Large intestine (tissue), 12 donors: ENCODE data around the gene DVL3. TPM values are rescaled to one million over a fixed set of nuclear protein-coding genes. Genes with fewer than 3 reads are reported as not detected.
"Not testable (repeated sequence)": the region's sequence is repeated elsewhere in the genome, so short reads cannot be mapped to it uniquely, and the experiment has no call there.

Experiments
- DNase-seq, 2 donors: peaks; one replicate each; pipeline versions ENCODE4 v3.0.0 to v3.0.0-alpha.2; 2013
- H3K27ac ChIP-seq: one replicate; pipeline ENCODE4 v1.5.1; 2013; ENCODE audit warnings: low read length
- H3K27me3 ChIP-seq: 2 replicates; pipeline ENCODE4 v1.6.1; 2013; ENCODE audit warnings: low read length; ENCODE audit not compliant: control insufficient read depth, insufficient read depth
- H3K36me3 ChIP-seq: 2 replicates; pipeline ENCODE4 v1.6.1; 2013; ENCODE audit warnings: low read length; ENCODE audit not compliant: control insufficient read depth, insufficient read depth
- H3K4me1 ChIP-seq: one replicate; pipeline ENCODE4 v1.6.1; 2013; ENCODE audit warnings: low read length; ENCODE audit not compliant: control insufficient read depth, insufficient read depth
- H3K4me3 ChIP-seq: one replicate; pipeline ENCODE4 v1.5.1; 2013; ENCODE audit warnings: low read length
- H3K9me3 ChIP-seq: one replicate; pipeline ENCODE4 v1.6.1; 2013; ENCODE audit warnings: mild to moderate bottlenecking, low read depth, low read length, moderate library complexity; ENCODE audit not compliant: control insufficient read depth
- WGBS: methylation state at CpG from one replicate; pipeline ENCODE4 v1.1.5; 2013; ENCODE audit warnings: low lambda C conversion rate; ENCODE audit not compliant: insufficient coverage; 5-methylcytosine and 5-hydroxymethylcytosine counted together
- long read RNA-seq, 11 donors: transcript quantifications; one replicate each; lab custom pipeline, GENCODE V29; 2026
- polyA plus RNA-seq: library from polyadenylated mRNA; unstranded; fragments of 120-200 nt; gene quantifications from one replicate; pipeline ENCODE4 v1.2.1, GENCODE V29; 2013

Gene DVL3
- 81.0 TPM for polyA plus RNA-seq
- long read RNA-seq, donor 1, full-length matches to known transcripts = 10 of 20 reads
- long read RNA-seq, donor 1, partial matches to known transcripts = 10 of 20 reads
- long read RNA-seq, donor 1, other reads (novel, unspliced or antisense) = 0 of 20 reads
- long read RNA-seq, donor 2, full-length matches to known transcripts = 12 of 24 reads
- long read RNA-seq, donor 2, partial matches to known transcripts = 12 of 24 reads
- long read RNA-seq, donor 2, other reads (novel, unspliced or antisense) = 0 of 24 reads
- long read RNA-seq, donor 3 = 0 reads
- long read RNA-seq, donor 4 = 0 reads
- long read RNA-seq, donor 5, full-length matches to known transcripts = 5 of 5 reads
- long read RNA-seq, donor 5, partial matches to known transcripts = 0 of 5 reads
- long read RNA-seq, donor 5, other reads (novel, unspliced or antisense) = 0 of 5 reads
- long read RNA-seq, donor 6, full-length matches to known transcripts = 9 of 21 reads
- long read RNA-seq, donor 6, partial matches to known transcripts = 12 of 21 reads
- long read RNA-seq, donor 6, other reads (novel, unspliced or antisense) = 0 of 21 reads
- long read RNA-seq, donor 7, full-length matches to known transcripts = 4 of 31 reads
- long read RNA-seq, donor 7, partial matches to known transcripts = 27 of 31 reads
- long read RNA-seq, donor 7, other reads (novel, unspliced or antisense) = 0 of 31 reads
- long read RNA-seq, donor 8, full-length matches to known transcripts = 11 of 70 reads
- long read RNA-seq, donor 8, partial matches to known transcripts = 59 of 70 reads
- long read RNA-seq, donor 8, other reads (novel, unspliced or antisense) = 0 of 70 reads
- long read RNA-seq, donor 9, full-length matches to known transcripts = 9 of 9 reads
- long read RNA-seq, donor 9, partial matches to known transcripts = 0 of 9 reads
- long read RNA-seq, donor 9, other reads (novel, unspliced or antisense) = 0 of 9 reads
- long read RNA-seq, donor 10, full-length matches to known transcripts = 16 of 25 reads
- long read RNA-seq, donor 10, partial matches to known transcripts = 9 of 25 reads
- long read RNA-seq, donor 10, other reads (novel, unspliced or antisense) = 0 of 25 reads
- long read RNA-seq, donor 11, full-length matches to known transcripts = 11 of 23 reads
- long read RNA-seq, donor 11, partial matches to known transcripts = 12 of 23 reads
- long read RNA-seq, donor 11, other reads (novel, unspliced or antisense) = 0 of 23 reads

DNA sequence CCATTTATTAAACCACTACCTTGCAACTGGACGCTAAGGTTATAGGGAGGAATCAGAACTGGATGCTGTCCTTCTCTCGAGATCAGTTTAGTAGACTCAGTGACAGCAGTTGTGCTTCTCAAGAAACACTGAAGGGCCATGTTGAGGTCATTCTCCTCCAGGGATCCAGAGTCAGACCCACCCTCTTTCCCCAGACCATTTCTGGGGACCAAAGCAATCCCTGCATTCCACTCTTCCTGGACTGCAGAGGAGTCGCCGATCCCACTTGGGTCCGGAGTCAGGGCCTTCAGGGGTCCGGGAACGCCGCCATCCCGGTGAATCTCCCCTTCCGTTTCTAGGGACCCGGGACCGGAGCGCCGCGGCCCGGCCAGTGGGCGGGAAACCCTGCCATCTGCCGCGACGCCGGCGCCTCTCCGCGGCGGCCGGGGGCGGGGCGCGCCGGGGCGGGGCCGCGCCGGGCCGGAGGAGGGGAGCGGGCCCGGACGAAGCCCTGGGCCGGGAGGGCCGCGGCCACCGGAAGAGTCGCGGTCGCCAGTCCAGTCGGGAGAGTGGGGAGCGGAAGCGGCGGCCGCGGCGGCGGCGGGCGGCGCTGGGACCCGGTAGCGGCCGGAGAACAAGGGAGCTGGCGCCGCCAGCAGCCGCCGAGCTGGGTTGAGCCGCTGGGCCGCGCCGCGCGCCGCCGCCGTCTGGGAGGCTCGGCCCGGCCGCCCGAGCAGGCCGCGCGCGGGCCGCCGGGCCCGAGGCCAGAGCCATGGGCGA is at the start of gene DVL3:
TSS of gene DVL3 (plus strand) at position 493 of the 759 bp plus-strand sequence. CDS start at position 752, 259 bp downstream.
- H3K36me3 ChIP-seq = peaks cover 2% of the 10 kb centered on the region
- DNase-seq = peak in 1 of 2 donors; percentile 83
- peak within 1 kb of the TSS; percentile 94 for H3K27ac ChIP-seq
- H3K4me3 ChIP-seq = peak within 1 kb of the TSS; percentile 99
- no CpG with 5 or more reads among the region's 84 CpGs for WGBS
- H3K4me1 ChIP-seq = peaks cover 18% of the 10 kb centered on the region
- H3K9me3 ChIP-seq = no peaks in the 10 kb centered on the region
- no peaks in the 10 kb centered on the region for H3K27me3 ChIP-seq

DNA sequence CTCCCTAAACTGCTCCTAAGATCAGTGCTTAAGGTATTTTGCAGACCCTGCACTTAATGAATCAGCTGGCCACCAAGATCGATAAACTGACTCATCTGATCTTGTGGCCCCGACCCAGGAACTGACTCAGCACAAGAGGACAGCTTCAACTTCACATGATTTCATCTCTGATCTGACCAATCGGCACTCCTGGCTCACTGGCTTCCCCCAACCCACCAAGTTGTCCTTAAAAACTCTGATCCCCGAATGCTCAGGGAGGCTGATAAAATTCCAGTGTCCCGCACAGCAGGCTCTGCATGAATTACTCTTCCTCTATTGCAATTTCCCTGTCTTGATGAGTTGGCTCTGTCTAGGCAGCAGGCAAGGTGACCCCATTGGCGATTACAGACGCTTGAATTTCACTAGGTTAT is 44.9 kb upstream of the DVL3 start:
- Histone ChIP-seq H3K9me3 (no peaks in the 10 kb centered on the region), H3K36me3 (no peaks in the 10 kb centered on the region), H3K27me3 (no peaks in the 10 kb centered on the region), H3K27ac (no peak overlapping the region), H3K4me1 (no peaks in the 10 kb centered on the region), H3K4me3 (no peak overlapping the region)
- no peak for DNase-seq
- WGBS = no CpG with 5 or more reads among the region's 7 CpGs

DNA sequence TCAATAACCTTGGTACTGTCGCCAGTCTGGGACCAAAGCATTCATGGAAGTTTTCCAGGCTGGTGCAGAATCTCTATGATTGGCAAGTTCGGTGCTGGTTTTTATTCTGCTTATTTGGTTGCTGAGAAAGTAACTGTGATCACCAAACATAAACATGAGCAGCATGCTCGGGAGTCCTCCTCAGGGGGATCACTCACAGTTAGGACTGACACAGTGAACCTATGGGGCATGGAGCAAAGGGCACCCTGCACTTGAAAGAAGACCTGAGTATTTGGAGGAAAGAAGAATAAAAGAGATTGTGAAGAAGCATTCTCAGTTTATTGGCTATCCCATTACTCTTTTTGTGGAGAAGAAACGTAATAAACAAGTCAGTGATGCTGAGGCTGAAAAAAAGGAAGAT is 39.2 kb upstream of the DVL3 start:
- no peaks in the 10 kb centered on the region for H3K4me1 ChIP-seq
- H3K9me3 ChIP-seq = no peaks in the 10 kb centered on the region
- no peaks in the 10 kb centered on the region for H3K36me3 ChIP-seq
- DNase-seq = no peak
- no peaks in the 10 kb centered on the region for H3K27me3 ChIP-seq
- H3K4me3 ChIP-seq = no peak overlapping the region
- H3K27ac ChIP-seq = no peak overlapping the region
- 69% methylated on average over 1 of the region's 4 CpGs for WGBS

DNA sequence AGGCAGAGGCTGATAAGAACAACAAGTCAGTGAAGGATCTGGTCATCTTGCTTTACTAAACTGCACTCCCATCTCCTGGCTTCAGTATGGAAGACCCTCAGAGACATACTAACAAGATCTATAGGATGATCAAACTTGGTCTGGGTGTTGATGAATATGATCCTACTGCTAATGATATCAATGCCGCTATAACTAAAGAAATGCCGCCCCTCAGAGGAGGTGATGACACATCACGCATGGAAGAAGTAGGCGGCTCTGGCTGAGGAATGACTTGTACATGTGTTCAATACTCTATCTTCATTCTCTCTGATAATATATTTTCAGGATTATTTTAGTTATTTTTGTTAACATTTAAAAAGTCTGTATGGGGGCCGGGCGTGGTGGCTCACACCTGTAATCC is 37.5 kb upstream of the DVL3 start:
- H3K4me3 ChIP-seq = no peak overlapping the region

DNA sequence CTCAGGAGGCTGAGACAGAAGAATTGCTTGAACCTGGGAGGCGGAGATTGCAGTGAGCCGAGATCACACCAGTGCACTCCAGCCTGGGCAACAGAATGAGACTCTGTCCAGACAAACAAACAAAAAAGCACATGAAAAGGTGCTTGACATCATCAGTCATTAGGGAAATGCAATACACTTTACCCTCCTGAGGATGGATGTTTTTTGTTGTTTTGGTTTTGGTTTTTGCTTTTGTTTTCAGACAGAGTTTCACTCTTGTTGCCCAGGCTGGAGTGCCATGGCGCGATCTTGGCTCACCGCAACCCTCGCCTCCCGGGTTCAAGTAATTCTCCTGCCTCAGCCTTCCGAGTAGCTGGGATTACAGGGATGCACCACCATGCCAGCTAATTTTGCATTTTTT is 34.1 kb upstream of the DVL3 start:
- no CpG with 5 or more reads among the region's 8 CpGs for WGBS

More for the DNA sequence above, 37.5 kb upstream of the DVL3 start:
- no peak overlapping the region for H3K27ac ChIP-seq
- H3K9me3 ChIP-seq = no peaks in the 10 kb centered on the region
- 100% methylated on average over 1 of the region's 6 CpGs for WGBS
- no peaks in the 10 kb centered on the region for H3K4me1 ChIP-seq
- H3K36me3 ChIP-seq = no peaks in the 10 kb centered on the region
- H3K27me3 ChIP-seq = no peaks in the 10 kb centered on the region
- DNase-seq = no peak

DNA sequence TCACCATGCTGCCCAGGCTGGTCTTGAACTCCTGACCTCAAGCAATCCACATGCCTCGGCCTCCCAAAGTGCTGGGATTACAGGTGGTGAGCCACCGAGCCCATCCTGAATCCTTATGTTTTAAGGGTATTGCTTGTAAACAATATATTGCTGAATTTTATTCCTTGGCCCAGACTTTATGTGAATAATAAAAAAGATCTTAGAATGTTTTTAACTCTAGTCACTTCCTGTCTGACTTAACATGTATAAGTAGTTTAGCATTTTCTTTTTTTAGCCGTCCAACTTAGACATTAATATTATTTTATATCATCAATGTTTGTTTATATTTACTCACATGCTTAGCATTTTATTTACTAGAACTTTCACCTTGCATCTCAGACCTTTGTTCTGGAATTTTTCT is 29.2 kb upstream of the DVL3 start:
- Histone ChIP-seq H3K27ac (no peak overlapping the region), H3K27me3 (no peaks in the 10 kb centered on the region), H3K4me1 (no peaks in the 10 kb centered on the region), H3K36me3 (no peaks in the 10 kb centered on the region), H3K4me3 (no peak overlapping the region), H3K9me3 (no peaks in the 10 kb centered on the region)
- 69% methylated on average over 2 of the region's 3 CpGs for WGBS
- no peak for DNase-seq

More for the DNA sequence above, 34.1 kb upstream of the DVL3 start:
- H3K4me3 ChIP-seq, H3K9me3 ChIP-seq, H3K4me1 ChIP-seq, H3K27me3 ChIP-seq, H3K36me3 ChIP-seq, DNase-seq, H3K27ac ChIP-seq: not testable (repeated sequence)

DNA sequence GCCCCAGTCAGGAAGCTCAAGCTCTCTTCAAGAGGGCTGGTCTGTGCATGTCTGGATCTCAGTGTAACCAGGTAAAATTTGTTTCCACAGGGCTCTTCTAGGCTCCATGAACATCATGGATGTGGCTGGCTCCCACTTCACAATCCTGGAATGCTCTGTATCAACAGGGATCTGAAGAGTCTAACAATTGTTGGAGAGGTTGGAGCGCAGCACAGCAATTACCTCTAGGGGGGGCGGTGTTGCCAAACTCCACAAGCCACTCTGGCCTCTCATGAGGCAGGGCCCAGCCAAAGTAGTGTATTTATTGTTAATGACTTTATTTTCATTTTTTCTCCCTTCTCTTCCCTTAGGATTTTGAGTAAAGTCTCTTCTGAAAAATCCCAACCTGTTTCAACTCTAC is 26.2 kb upstream of the DVL3 start:
- H3K27ac ChIP-seq = no peak overlapping the region
- DNase-seq = peak in 1 of 2 donors; percentile 22
- WGBS = no CpG with 5 or more reads among the region's 2 CpGs
- no peak overlapping the region for H3K4me3 ChIP-seq
- H3K27me3 ChIP-seq = no peaks in the 10 kb centered on the region
- H3K9me3 ChIP-seq = no peaks in the 10 kb centered on the region
- H3K4me1 ChIP-seq = peaks cover 3% of the 10 kb centered on the region
- no peaks in the 10 kb centered on the region for H3K36me3 ChIP-seq

DNA sequence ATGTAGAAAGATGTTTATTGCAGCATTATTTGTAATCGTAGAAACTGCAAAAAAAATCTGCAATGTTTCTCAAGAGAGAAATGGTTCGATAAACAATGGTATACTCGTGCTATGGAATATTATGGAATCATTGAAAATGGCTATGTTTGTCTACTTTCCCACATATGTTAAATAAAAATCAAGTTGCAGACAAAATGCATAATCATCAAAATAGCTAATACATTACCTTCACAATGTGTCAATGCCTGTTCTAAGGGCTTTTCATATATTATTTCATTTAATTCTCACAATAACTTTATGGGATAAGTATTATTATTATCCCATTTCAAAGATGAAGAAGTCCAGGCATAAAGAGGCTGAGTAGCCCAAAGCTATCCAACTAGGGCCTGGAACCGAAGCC is 22.2 kb upstream of the DVL3 start:
- no peak overlapping the region for H3K4me3 ChIP-seq
- DNase-seq = no peak
- H3K36me3 ChIP-seq = peaks cover 8% of the 10 kb centered on the region
- no peaks in the 10 kb centered on the region for H3K27me3 ChIP-seq
- peaks cover 9% of the 10 kb centered on the region for H3K4me1 ChIP-seq
- H3K9me3 ChIP-seq = no peaks in the 10 kb centered on the region
- no peak overlapping the region for H3K27ac ChIP-seq
- 95% methylated on average over 3 of the region's 4 CpGs for WGBS

DNA sequence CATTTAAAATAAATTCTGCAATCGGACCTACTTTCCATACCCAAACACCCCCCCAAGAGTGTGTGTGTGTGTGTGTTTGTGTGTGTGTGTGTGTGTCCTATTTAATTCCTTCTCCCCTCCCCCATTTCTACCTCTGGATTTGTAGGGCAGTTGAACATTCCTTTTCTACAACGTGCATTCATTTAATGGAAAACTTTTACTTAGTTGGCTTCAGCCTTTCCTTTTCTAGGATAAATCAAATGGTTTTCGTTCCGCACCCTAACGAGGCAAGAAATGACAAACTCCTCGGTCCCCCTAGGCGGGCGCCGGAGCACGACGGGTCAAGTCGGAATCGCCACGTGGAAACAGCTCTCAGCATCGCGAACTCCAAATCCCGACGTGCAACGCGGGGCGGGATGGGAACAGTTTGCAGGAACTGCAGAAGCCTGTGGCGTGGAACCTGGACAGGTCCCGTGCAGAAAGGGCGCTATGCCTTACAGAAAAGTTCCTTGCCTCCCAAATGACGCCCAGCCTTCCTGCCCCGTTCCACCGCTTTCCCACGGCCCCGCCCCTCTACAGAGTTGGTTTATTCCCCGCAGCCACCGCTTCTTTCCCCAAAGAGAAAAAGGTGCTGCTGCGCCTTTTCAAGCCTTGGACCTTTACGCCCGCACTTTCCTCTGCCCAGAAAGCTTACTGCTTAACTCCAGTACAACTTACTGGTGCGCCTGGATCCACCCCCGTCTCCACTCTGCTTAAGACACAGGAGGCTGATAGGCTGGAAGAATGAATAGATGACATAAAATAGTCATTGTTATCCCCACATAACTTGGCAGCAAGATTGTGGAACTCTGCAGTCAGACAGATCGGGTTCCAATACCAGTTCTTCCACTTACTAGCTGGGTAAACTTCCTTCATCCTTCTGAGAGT is 21.1 kb upstream of the DVL3 start:
- DNase-seq = peak; percentile 70 to 85
- H3K9me3 ChIP-seq = no peaks in the 10 kb centered on the region
- no peaks in the 10 kb centered on the region for H3K27me3 ChIP-seq
- H3K4me3 ChIP-seq = peak overlapping the region; percentile 97
- peak overlapping the region; percentile 70 for H3K27ac ChIP-seq
- no CpG with 5 or more reads among the region's 37 CpGs for WGBS
- H3K4me1 ChIP-seq = peaks cover 9% of the 10 kb centered on the region
- H3K36me3 ChIP-seq = peaks cover 9% of the 10 kb centered on the region
